HG03280 (cell line): ENCODE data around the gene C5AR1.
"Not testable (repeated sequence)": the region's sequence is repeated elsewhere in the genome, so short reads cannot be mapped to it uniquely, and the experiment has no call there.

Experiments
- ATAC-seq: cut with Tn5 transposase; IDR thresholded peaks from one replicate; pipeline ENCODE4 v1.9.1; 2021; ENCODE audit warnings: mild to moderate bottlenecking, moderate library complexity; ENCODE audit not compliant: unreplicated experiment

The C5AR1 gene

GRCh38 chr19:47309608-47310007 lies at the start of gene C5AR1:
Gene C5AR1 (plus strand): TSS chr19:47309861. CDS start chr19:47309896, 35 bp downstream.
- ATAC-seq, result no peak

DNA sequence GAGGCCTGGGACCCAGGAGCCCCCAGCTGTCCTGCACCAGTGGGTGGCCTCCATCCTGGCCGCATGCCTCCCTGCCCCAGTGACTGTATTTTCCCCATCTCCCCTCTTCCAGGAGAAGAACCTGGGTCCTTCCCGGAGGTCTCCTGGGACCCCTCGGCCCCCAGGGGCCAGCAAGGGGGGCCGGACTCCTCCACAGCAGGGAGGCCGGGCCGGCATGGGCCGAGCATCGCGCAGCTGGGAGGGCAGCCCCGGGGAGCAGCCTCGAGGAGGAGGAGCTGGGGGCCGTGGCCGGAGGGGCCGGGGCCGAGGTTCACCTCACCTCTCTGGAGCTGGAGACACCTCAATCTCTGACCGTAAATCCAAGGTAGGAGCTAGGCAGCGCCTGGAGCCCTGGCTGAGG lies 49.2 kb upstream of the C5AR1 start:
- no peak for ATAC-seq

DNA sequence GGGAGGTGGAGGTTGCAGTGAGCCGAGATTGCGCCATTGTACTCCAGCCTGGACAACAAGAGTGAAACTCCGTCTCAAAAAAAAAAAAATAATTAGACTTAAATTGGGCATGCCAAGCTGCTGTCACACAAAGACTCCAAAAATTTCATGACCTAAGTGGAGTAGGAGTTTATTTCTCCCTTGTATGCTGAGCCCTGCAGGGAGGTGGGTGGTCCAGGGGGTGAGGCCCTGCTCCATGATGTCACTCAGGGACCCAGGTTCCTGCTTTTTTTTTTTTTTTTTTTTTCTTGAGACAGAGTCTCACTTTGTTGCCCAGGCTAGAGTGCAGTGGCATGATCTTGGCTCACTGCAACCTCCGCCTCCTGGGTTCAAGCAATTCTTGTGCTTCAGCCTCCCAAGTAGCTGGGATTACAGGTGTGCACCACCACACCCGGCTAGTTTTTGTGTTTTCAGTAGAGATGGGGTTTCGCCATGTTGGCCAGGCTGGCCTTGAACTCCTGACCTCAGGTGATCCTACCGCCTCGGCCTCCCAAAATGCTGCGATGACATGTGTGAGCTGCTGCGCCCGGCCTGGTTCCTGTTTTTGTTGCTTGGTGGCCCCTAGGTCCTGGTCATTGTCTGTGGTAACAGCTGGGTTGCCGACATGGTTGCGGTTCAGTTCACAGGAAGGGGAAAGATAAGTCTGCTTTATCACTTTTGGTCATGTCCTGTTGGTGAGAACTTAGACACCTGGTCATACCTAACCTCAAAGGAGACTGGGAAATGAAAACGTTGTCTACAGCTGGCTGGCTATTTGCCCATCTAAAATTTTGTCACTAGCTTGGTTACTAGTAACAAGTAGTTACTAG lies 47.5 kb upstream of the C5AR1 start:
- peak; percentile 67 for ATAC-seq

DNA sequence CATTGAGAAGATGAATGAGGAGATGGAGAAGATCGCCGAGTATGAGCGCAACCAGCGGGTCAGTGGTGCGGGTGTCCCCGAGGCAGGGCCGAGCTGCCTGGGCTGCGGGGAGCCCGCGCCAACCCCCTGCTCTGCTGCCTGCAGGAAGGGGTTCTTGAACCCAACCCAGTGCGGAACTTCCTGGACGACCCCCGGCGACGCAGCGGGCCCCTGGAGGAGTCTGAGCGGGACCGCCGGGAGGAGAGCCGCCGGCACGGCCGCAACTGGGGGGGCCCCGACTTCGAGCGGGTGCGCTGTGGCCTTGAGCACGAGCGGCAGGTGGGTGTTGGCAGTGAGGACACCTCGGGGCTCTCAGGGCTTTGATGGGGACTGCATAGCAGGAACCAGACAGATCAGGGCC lies 45.0 kb upstream of the C5AR1 start:
- no peak for ATAC-seq

DNA sequence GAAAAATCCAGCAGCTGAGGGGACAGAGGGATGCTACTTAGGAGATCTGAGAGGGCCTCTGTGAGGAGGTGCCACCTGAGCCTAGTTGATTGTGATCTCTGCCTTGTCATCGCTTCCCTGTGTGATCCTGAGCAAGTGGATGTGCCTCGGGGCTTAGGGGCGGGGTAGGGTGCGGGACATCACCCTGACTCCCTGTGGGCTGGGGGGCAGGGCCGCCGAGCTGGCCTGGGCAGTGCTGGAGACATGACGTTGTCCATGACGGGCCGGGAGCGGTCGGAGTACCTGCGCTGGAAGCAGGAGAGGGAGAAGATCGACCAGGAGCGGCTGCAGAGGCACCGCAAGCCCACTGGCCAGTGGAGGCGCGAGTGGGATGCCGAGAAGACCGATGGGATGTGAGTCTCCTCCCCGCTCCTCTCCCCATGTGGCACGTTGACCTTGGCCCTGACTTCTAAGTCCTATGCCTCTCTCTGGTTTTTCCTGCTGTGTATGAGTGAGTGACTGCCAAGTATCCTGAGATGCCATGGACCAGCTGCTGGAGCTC lies 43.2 kb upstream of the C5AR1 start:
- no peak for ATAC-seq

- ATAC-seq, result no peak
Observed at GRCh38 chr19:47267350-47267759, 42.3 kb upstream of the C5AR1 start.

GRCh38 chr19:47268028-47268427 lies 41.6 kb upstream of the C5AR1 start:
- ATAC-seq, result no peak

- no peak for ATAC-seq
Observed at GRCh38 chr19:47269596-47269995, 40.1 kb upstream of the C5AR1 start.

- ATAC-seq, result no peak
Observed at GRCh38 chr19:47270408-47270807, 39.3 kb upstream of the C5AR1 start.

- ATAC-seq, result no peak
Observed at GRCh38 chr19:47271949-47272348, 37.7 kb upstream of the C5AR1 start.

DNA sequence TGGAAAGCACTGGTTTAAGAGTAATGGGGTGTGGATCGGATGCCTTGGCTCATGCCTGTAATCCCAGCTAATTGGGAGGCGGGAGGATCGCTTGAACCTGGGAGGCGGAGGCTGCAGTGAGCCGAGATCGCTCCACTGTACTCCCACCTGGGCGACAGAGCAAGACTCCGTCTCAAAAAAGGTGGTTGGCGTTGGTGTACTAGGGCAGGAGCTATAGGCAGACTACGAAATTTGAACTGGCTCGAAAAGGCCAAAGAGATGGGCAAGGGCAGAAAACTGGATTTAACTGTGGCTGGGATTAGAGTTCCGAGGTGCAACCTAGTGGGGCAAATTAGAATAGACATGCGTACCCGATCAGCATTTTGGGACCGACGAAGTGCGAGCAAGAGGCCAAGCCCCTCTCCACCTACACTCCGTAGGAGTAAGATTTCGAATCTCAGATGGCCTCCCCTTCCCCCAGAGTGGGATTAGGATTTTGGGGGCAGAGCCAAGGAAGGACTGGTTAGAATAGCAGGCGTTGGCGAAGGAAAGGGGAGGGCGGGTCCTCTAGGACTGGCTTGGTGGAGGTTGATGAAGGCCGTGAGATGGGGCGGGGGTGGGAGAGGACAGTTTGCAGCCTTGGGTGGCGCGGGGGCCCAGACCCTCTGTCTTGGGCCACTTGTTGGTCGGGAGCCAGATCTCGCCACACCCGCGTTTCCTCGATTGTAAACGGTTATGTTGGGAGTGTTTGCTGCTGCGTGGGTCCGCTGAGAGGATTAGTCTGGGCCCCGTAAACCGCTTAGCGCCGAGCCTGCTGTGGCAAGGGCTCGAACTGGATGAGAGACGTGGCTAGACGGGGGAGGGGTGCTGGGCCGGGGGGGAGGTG lies 37.0 kb upstream of the C5AR1 start:
- ATAC-seq, result no peak

DNA sequence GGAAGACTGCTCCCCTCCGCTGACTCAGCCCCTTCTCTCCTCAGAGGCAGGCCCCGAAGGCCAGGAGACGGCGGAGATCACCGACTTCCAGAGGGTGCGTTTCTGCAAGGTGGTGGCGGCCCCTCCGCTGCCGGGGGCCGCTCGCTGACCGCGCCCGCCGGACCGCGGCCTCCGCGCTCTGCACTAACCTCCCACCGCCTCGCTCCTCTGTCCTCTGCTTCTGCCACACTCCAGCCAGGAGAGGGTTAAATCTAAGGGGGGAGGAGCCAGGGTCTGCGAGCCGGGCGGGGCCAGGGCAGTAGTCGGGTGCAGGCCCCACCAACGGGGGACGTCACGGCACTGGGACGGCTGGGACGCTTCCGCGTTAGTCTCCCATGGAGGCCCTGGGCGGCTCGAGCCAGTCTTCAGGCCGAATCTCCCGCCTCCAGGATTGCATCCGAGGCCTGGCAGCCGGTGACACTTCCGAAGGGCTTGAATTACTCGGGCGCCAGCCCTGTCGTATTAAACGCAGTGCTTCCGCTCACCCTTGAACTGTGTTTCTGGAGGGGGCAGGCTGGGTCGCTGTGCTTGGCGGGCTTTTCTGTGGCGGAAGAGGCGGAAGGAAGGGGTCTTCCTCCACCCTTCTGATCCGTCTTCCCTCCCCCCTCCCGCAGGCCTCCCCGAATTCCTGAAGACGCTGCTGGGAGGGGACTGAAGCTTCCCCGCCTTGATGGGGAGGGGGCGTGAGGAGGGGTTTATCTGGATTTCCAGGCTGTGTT lies 36.2 kb upstream of the C5AR1 start:
- ATAC-seq, result peak; percentile 61

GRCh38 chr19:47274071-47274890 lies 35.4 kb upstream of the C5AR1 start, which contains the start of gene INAFM1:
Gene INAFM1 (plus strand): TSS chr19:47274885. CDS start chr19:47274920, 35 bp downstream.
- ATAC-seq, result peak; percentile 57

- ATAC-seq, result no peak
Observed at GRCh38 chr19:47274891-47275761, 34.5 kb upstream of the C5AR1 start.

GRCh38 chr19:47275791-47276461 lies 33.7 kb upstream of the C5AR1 start:
- no peak for ATAC-seq

DNA sequence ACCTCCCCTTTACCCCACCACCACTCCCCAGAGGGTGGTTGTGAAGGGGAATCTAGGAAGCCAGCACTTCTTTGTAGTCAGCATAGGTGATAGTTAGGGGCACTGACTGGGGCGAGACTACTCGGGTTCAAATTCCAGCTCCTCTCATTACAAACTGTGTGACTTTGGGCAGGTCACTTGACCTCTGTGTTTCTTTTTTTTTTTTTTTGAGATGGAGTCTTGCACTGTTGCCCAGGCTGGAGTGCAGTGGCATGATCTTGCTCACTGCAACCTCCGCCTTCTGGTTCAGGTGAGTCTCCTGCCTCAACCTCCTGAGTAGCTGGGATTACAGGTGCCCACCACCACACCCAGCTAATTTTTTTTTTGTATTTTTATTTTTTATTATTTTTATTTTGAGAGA lies 33.1 kb upstream of the C5AR1 start:
- not testable (repeated sequence) for ATAC-seq

DNA sequence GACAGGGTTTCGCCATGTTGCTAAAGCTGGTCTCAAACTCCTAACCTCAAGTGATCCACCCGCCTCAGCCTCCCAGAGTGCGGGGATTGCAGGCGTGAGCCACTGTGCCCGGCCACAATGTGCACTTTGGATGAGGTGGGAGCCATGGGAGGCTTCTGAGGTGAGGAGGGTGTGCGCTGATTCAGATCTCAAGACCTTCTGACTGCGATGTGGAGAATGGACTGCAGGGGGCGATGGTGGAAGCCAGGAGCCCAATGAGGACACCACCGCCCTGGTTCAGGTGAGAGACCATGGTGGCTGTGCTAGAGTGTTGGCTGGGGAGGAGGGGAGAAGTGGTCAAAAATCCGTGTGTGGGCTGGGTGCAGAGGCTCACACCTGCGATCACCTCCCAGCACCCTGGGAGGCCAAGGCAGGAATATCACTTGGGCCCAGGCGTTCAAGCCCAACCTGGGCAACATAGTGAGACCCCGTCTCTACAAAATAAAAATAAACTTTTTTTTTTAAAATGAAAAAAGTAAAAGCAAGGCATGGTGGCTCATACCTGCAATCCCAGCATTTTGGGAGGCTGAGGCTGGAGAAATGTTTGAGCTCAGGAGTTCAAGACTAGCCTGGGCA lies 29.4 kb upstream of the C5AR1 start:
- ATAC-seq, result no peak
